Endothelial cell of umbilical vein (primary cell): Measurements from ENCODE around the gene IGSF5. TPM values are rescaled to one million over a fixed set of nuclear protein-coding genes. Genes with fewer than 3 reads are reported as not detected.

Experiments
- BruUV-seq: library from RNA; stranded (reverse); fragments of 400-500 nt; replicated peaks from 2 replicates; lab custom pipeline; 2021; lab: Mats Ljungman, UMichigan
- CTCF ChIA-PET: fragments of 300-600, 350-600 bp; sonication (Branson Sonifier 250); formaldehyde crosslinking; loops from one replicate; lab custom pipeline; 2021; ENCODE audit warnings: antibody characterized with exemption, inconsistent platforms; lab: Charles Lee
- POLR2A ChIA-PET: fragments of 300-600, 350-600 bp; sonication (Branson Sonifier 250); formaldehyde crosslinking; loops from one replicate; lab custom pipeline; 2021; ENCODE audit warnings: antibody characterized with exemption, inconsistent platforms; lab: Charles Lee
- DNase-seq: peaks from one replicate; pipeline ENCODE4 v3.0.0-alpha.2; 2011; ENCODE audit warnings: low read depth, low spot score
- FAIRE-seq: peaks from 2 replicates; lab custom pipeline; 2011; peaks lifted over from hg19 to GRCh38; lab: Jason Lieb, UNC
- H2AFZ ChIP-seq: 2 replicates; pipeline ENCODE4 v1.6.0; 2012; ENCODE audit warnings: low read depth, low read length, control low read depth, inconsistent platforms
- H3K27ac ChIP-seq: 2 replicates; pipeline ENCODE4 v1.5.1; 2011; ENCODE audit warnings: low read depth, mild to moderate bottlenecking, control low read depth, low read length, moderate library complexity; ENCODE audit not compliant: insufficient read depth
- H3K27me3 ChIP-seq, 2 experiments: 2 replicates each; pipeline versions ENCODE4 v1.6.0 to v1.6.1; 2011; ENCODE audit warnings: low read length in 2 of 2, mixed read lengths in 1 of 2; ENCODE audit not compliant: control insufficient read depth in 2 of 2, insufficient read depth in 2 of 2
- H3K36me3 ChIP-seq, 2 experiments: 2 replicates in 1 of 2; 3 replicates in 1 of 2; pipeline ENCODE4 v1.5.1; 2011; ENCODE audit warnings: low read length in 2 of 2, mild to moderate bottlenecking in 1 of 2, moderate library complexity in 1 of 2; ENCODE audit not compliant: control insufficient read depth in 2 of 2, insufficient read depth in 2 of 2; ENCODE audit errors: extremely low read depth in 1 of 2
- H3K4me1 ChIP-seq: 3 replicates; pipeline ENCODE4 v1.5.1; 2011; ENCODE audit warnings: mild to moderate bottlenecking, low read length; ENCODE audit not compliant: control insufficient read depth, insufficient read depth; ENCODE audit errors: extremely low read depth
- H3K4me2 ChIP-seq: 2 replicates; pipeline ENCODE4 v1.6.1; 2011; ENCODE audit warnings: low read length, control low read depth, mixed read lengths; ENCODE audit not compliant: insufficient read depth
- H3K4me3 ChIP-seq, 3 experiments: fragments of 200-600 bp in 1 of 3; sonication (generic), shearing (Covaris generic) in 1 of 3; replicated peaks in 1 of 3; 2 replicates each; pipeline ENCODE4 v1.5.1; 2011 to 2016; ENCODE audit warnings: control low read depth in 3 of 3, low read length in 3 of 3, mild to moderate bottlenecking in 2 of 3, inconsistent platforms in 1 of 3, low read depth in 1 of 3, moderate library complexity in 1 of 3; ENCODE audit not compliant: insufficient read depth in 1 of 3
- H3K79me2 ChIP-seq: 2 replicates; pipeline ENCODE4 v1.6.0; 2012; ENCODE audit warnings: low read length, inconsistent platforms; ENCODE audit not compliant: control insufficient read depth, insufficient read depth
- H3K9ac ChIP-seq: replicated peaks from 2 replicates; pipeline ENCODE3; 2011; ENCODE audit warnings: low read length, control low read depth; ENCODE audit not compliant: insufficient read depth; ENCODE audit errors: extremely low read depth
- H3K9me1 ChIP-seq: replicated peaks from 3 replicates; pipeline ENCODE4 v1.6.0; 2011; ENCODE audit warnings: mild to moderate bottlenecking, low read length; ENCODE audit not compliant: control insufficient read depth, insufficient read depth; ENCODE audit errors: extremely low read depth
- H3K9me3 ChIP-seq: replicated peaks from 2 replicates; pipeline ENCODE4 v1.5.1; 2012; ENCODE audit warnings: low read length, inconsistent platforms; ENCODE audit not compliant: control insufficient read depth, insufficient read depth
- H4K20me1 ChIP-seq: replicated peaks from 2 replicates; pipeline ENCODE3; 2011; ENCODE audit warnings: mild to moderate bottlenecking, low read length; ENCODE audit not compliant: control insufficient read depth, insufficient read depth; ENCODE audit errors: extremely low read depth
- EZH2 ChIP-seq: IDR thresholded peaks from 2 replicates; pipeline ENCODE4 v1.6.1; 2012; ENCODE audit warnings: borderline replicate concordance, low read depth, mild to moderate bottlenecking, moderate library complexity, low read length, inconsistent platforms; ENCODE audit not compliant: severe bottlenecking
- FOS ChIP-seq: IDR thresholded peaks from 2 replicates; pipeline ENCODE4 v1.6.1; 2011; ENCODE audit warnings: mild to moderate bottlenecking, low read length, moderate library complexity, borderline replicate concordance; ENCODE audit not compliant: insufficient read depth
- GATA2 ChIP-seq: IDR thresholded peaks from 2 replicates; pipeline ENCODE4 v1.7.0; 2011; ENCODE audit warnings: low read depth, mild to moderate bottlenecking, moderate library complexity, mixed read lengths, low read length; ENCODE audit not compliant: insufficient read length, insufficient read depth
- JUN ChIP-seq: IDR thresholded peaks from 2 replicates; pipeline ENCODE4 v1.6.1; 2011; ENCODE audit warnings: borderline replicate concordance, low read depth; ENCODE audit not compliant: insufficient read length, insufficient read depth
- MAX ChIP-seq: IDR thresholded peaks from 2 replicates; pipeline ENCODE4 v1.6.1; 2011; ENCODE audit not compliant: insufficient read depth, insufficient read length
- MYC ChIP-seq: IDR thresholded peaks from one replicate; pipeline ENCODE4 v1.6.1; 2011; ENCODE audit warnings: mild to moderate bottlenecking, low read depth, low read length
- POLR2A ChIP-seq: IDR thresholded peaks from 2 replicates; pipeline ENCODE4 v1.6.1; 2012; ENCODE audit warnings: low read depth, mild to moderate bottlenecking, control low read depth, low read length
- POLR2AphosphoS5 ChIP-seq: IDR thresholded peaks from 2 replicates; pipeline ENCODE4 v1.6.1; 2012; ENCODE audit warnings: low read depth, mild to moderate bottlenecking, control low read depth, low read length, moderate library complexity; ENCODE audit not compliant: insufficient read depth
- dilution Hi-C: fragments of 300-500 bp; cut with MboI; formaldehyde crosslinking; loops from one replicate; pipeline ENCODE4 v1.15.0; 2019; ENCODE audit warnings: low sequenced_read_pairs; ENCODE audit not compliant: extremely low pct_ligation_motif_present
- intact Hi-C: fragments of 100-400 bp; cut with micrococcal nuclease; formaldehyde crosslinking; loops from one replicate; pipeline ENCODE4 v1.10.0; 2022
- polyA plus RNA-seq, 4 experiments: library from polyadenylated mRNA; depleted of rRNA in 3 of 4; stranded (reverse) in 3 of 4; unstranded in 1 of 4; fragments of >200 nt; gene quantifications; 2 replicates each; pipeline versions ENCODE4 v1.2.1 to v1.2.3, GENCODE V29; 2011 to 2012; ENCODE audit warnings: missing spikeins in 1 of 4
- total RNA-seq: library from RNA; stranded (reverse); gene quantifications from 2 replicates; pipeline ENCODE4 v1.2.3, GENCODE V29; 2021
- TF ChIP-seq, protein P1 (sequence below), 2 donors: IDR thresholded peaks; 1 replicate in 1 of 2; 2 replicates in 1 of 2; pipeline ENCODE4 v1.5.1; 2011; ENCODE audit warnings: low read length in 2 of 2, mild to moderate bottlenecking in 2 of 2, moderate library complexity in 2 of 2, control low read depth in 1 of 2, inconsistent platforms in 1 of 2, low read depth in 1 of 2; ENCODE audit not compliant: insufficient read depth in 1 of 2; ENCODE audit errors: extremely low read depth in 1 of 2

The IGSF5 gene
- total and polyA plus RNA-seq, 2 donors (not counting 3 experiments of a cell fraction or from before 2014, with no cell fraction given), result not detected

GRCh38 chr21:39700318-39700717, 44.7 kb upstream of the IGSF5 start:
- Histone ChIP-seq H3K79me2 (no peaks in the 10 kb centered on the region), H4K20me1 (no peaks in the 10 kb centered on the region), H3K4me1 (no peaks in the 10 kb centered on the region), H3K9ac (no peak overlapping the region), H3K9me3 (no peaks in the 10 kb centered on the region), H3K4me3 (no peak overlapping the region), H3K4me2 (no peak overlapping the region), H3K9me1 (no peaks in the 10 kb centered on the region), H3K36me3 (no peaks in the 10 kb centered on the region), H3K27ac (no peak overlapping the region), H2AFZ (no peak overlapping the region), H3K27me3 (no peaks in the 10 kb centered on the region)
- BruUV-seq, result no TSS peak
- dilution Hi-C loops (loop anchor here (25.0 kb wide), 1 partner anchor 188 kb away; no protein-coding TSS in a partner anchor), intact Hi-C loops (no loop called here)
- CTCF ChIA-PET, result no interaction called here
- POLR2A ChIA-PET, result no interaction called here
- DNase-seq (no peak), FAIRE-seq (no peak)
- TF ChIP-seq POLR2A (no peak), EZH2 (no peak)

- Histone ChIP-seq H3K27me3 (no peaks in the 10 kb centered on the region), H3K4me3 (no peak overlapping the region), H3K79me2 (no peaks in the 10 kb centered on the region), H3K9me1 (no peaks in the 10 kb centered on the region), H3K36me3 (no peaks in the 10 kb centered on the region), H2AFZ (no peak overlapping the region), H3K4me2 (no peak overlapping the region), H3K9me3 (no peaks in the 10 kb centered on the region), H3K9ac (no peak overlapping the region), H3K27ac (no peak overlapping the region), H3K4me1 (no peaks in the 10 kb centered on the region), H4K20me1 (no peaks in the 10 kb centered on the region)
- POLR2A ChIA-PET, result no interaction called here
- CTCF ChIA-PET, result no interaction called here
- DNase-seq (no peak), FAIRE-seq (no peak)
- TF ChIP-seq EZH2 (no peak), JUN (no peak), FOS (no peak), GATA2 (no peak), MAX (no peak), POLR2AphosphoS5 (no peak), POLR2A (no peak), MYC (no peak)
- TF ChIP-seq, protein P1, sequence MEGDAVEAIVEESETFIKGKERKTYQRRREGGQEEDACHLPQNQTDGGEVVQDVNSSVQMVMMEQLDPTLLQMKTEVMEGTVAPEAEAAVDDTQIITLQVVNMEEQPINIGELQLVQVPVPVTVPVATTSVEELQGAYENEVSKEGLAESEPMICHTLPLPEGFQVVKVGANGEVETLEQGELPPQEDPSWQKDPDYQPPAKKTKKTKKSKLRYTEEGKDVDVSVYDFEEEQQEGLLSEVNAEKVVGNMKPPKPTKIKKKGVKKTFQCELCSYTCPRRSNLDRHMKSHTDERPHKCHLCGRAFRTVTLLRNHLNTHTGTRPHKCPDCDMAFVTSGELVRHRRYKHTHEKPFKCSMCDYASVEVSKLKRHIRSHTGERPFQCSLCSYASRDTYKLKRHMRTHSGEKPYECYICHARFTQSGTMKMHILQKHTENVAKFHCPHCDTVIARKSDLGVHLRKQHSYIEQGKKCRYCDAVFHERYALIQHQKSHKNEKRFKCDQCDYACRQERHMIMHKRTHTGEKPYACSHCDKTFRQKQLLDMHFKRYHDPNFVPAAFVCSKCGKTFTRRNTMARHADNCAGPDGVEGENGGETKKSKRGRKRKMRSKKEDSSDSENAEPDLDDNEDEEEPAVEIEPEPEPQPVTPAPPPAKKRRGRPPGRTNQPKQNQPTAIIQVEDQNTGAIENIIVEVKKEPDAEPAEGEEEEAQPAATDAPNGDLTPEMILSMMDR (IDR thresholded peaks at IDR 0.05; ENCODE audit: extremely low read depth in 1 of 2, insufficient read depth in 1 of 2, low read depth in 1 of 2, low read length in 2 of 2), result no peak
- BruUV-seq, result no TSS peak
- intact Hi-C loops (no loop called here), dilution Hi-C loops (loop anchor here (25.0 kb wide), 1 partner anchor 191 kb away; no protein-coding TSS in a partner anchor)
These were observed 41.4 kb upstream of the IGSF5 start for GRCh38 chr21:39703578-39703977.
